D341Med (cell line): ENCODE results near the gene PFKM.

Source experiments
- DNase-seq: peaks from one replicate; pipeline ENCODE4 v3.0.0; 2012; ENCODE audit warnings: low spot score

PFKM gene

DNA sequence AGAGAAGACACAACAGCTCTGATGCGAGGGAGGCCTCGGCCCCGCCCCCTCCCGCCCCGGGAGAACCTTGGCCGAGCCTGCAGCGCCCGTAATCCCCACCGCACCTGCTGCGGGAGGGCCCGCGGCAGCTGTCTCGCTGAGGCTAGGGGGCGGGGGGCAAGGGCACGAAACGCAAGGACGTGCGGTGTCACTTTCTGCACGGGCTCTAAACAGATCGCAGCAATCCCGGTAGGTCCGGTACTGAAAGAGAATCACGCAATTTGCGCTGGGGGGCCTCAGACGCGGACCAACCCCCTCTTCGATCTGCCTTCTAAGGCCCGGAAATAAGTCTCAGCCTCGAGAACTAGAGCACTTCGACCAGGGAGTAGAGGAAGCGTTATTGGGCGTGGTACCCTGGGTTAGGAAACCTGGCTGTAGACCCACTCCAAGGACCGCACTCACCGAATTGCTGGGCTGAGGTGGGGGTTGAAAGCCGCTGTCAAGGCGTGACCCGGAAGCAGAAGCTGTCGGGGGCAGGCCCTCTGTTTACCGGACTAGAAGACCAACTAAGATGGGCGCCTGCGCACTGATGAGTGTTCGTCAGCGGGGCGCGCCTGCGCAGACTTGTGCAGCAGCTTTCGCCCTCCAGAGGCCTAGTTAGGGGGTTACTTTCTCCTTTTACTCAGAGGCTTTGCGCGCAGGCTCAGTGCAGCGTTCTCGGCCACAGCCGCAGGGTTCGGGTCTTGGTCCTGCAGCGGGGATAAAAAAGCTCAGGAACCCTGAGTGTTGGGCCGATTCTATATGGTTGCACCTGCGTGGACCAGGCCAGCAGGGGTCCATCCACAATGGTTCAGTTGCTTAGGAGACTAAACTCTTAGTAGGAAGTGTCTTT lies 38.1 kb downstream of the PFKM start, which contains the start of gene ASB8:
ASB8 (minus strand) TSS at position 498 of the 871 bp plus-strand sequence. CDS start 4,019 bp downstream, outside the sequence.
- DNase-seq, result peak; percentile 97

DNA sequence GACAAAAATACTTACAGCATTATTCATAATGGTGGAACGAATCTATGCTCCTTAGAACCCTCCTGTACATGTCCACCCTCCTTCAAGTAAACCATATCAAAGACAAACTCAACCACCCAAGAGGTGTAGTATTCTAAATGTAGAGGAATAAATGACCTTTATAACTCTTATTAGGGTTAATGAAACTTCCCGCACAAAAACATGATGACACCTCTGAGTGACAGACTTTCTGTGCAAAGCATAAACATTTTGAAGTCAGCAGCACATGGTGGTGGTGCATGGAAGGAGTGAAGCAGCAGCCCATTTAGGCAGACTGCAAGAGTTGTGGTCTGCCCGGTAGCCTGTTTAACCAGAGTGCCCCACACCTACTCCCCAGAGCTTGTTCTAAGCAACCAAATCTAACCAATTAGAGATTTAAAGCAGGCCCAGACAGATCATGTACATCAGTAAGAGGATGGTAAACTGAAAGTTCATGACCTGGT lies 38.8 kb downstream of the PFKM start:
- DNase-seq, result no peak

DNA sequence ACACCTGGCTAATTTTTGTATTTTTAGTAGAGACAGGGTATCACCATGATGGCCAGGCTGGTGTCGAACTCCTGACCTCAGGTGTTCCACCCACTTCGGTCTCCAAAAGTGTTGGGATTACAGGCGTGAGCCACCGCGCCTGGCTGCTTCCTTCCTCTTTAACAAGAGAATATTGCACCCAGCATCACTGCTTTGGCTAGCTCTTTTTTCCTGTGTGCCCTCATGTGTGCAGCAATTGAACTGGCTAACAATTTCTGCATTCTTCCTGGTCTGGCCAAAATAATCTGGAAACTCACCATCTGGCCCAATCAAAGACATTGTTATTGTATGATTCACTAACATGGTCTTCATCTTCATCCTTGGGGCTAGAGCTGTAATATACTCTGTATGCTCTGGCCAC lies 40.9 kb downstream of the PFKM start:
- no peak for DNase-seq

DNA sequence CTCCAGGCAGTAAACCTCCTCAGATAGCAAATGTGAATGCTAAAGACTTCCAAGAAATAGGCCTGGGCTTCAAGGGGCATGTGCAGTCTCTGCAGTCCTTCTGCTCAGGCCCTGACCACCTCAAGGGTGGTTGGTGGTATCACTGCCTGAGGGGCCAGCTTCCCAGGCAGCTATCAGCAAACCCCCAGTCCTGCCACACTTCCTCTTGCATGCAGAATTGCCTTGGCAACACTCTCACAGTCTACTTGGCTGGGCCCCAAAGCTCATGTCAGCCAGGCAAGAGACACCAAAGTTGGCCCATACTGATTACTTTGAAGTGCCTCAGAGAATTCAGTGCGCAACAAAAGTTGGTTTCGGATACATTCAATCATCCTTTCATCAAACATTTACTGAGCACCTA lies 41.6 kb downstream of the PFKM start:
- DNase-seq, result no peak

DNA sequence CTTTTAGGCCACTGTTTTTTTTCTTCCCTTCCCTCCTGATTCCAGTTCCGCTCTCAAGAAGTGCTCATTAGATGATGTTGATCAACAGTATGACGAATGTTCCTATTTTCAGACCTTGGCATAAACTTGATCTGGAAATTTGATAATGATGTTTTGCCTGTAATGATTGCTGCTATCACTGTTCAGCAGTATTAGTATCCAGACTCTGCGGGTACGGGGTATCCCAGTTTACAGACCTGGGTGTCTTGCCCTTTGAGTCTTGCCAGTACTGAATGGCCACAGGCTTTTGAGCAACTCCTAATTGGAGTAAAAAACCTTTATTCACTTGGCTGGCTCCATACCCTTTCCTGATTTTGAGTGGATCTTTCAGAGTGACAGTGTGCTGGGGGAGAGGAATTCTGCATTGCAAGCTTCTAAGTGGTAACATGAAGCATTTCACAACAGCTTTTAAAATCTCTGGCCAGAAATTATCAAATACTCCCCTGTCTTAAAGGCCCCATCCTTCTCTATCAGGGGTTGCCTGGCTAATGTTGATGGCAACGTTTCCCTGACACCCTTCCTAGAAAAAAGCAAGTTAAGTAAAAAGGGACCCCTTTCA lies 44.1 kb downstream of the PFKM start:
- DNase-seq, result no peak

DNA sequence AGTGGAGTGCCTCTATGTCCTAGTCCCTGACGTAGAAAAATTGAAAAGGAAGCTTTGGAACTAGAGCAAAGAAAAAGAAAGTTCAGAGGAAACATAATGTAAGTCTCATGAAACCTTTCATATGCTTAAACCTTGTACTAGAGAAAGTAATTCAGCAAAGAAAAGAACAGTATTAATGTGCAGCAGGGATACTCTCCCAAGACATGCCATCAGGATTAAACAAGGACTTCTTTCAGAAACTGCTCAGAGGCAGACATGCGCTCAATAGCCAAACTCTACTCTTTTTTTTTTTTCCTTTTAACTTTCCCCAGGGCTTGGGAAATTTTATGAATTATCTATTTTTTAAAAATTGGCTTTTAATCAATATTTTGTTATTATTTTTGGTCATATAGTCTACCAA lies 45.3 kb downstream of the PFKM start:
- no peak for DNase-seq

DNA sequence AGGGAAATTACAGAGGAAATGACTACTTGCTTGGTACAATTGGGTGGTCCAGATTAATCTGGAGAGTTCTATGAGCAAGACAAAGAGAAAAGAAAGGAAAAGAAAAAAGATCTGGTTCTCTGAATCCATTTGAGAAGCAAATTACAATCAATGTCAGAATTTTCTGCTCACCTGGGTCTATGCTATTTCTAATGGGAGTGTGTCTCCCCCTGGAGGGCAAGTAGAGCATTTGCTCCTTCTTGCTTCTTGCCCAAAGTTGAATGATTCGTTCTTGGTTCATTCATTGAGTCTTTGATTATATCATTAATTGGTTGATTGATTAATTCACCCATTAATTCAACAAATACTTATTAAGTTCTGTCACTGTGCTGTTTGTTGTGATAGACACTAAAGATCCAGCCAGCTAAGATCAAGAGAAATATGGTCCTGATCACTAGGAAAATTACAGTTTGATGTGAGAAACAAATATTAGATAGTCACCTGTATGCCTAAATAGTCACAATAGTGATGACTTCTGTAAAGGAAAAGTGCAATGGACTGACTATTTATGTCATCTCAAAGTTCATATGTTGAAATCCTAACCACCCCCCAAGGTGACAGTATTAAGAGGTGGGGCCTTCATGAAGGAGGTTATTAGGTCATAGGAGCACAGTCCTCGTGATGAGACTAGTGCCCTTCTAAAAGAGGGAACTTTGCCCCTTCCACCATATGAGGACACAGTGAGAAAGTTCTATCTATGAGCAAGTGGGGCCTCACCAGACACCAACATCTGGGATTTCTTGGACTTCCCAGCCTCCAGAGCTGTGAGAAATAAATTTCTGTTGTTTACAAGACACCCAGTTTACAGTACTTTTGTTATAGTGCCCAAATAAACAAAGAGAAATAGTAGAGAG lies 46.2 kb downstream of the PFKM start:
- DNase-seq, result peak; percentile 61

DNA sequence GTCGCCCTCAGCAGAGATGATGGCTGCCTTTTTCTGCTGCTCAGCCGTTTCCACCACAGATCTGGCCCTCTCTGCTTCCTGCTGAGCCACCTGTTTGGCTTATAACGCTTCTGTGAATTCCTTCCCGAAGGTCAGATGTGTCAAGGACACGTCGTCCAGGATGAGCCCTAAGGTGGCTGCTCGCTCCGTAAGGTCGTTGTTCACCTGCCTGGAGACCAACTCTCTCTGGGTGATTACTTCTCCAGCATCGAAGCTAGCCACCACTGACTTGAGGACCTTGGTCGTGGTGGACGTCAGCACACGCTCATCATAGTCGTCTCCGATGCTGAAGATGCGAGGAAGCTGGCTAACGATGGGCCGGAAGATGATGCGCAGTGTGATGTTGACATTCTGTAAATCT lies 49.8 kb downstream of the PFKM start:
- no peak for DNase-seq

DNA sequence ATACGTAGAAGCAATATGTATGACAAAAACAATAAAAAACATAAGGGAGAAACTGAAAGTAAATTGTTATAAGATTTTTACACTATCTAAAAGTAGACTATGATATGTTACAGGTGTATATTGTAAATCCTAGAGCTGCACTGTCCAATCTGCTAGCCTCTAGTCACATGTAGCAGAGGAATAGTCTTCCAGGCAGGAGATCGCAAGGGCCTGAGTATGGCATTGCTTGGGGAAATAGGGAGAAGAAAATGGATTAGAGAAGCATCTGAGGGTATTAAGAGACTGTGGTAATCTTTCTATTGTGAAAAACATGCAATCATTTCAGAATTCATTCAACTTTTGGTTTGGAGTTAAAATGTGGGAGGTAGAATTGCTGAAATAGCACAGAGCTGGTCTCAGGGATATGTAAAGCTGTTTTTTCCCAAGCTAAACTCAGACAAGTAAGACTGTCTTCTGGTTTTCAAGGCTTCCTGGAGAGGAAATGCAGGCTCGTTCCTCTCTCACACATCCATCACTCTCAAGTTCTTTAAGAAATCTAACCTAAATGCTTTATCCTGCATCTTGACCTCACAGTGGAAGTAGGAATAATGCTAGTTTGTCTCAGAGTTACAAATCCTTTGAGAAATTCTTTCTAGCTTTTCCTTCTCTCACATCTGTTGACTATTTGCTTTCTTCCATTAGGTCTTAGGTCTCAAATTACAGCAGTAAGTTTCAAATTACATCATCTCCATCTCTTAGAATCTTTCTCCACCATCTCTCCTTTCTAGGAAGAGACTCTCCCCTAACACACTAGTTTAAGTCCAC lies 56.7 kb downstream of the PFKM start:
- no peak for DNase-seq

DNA sequence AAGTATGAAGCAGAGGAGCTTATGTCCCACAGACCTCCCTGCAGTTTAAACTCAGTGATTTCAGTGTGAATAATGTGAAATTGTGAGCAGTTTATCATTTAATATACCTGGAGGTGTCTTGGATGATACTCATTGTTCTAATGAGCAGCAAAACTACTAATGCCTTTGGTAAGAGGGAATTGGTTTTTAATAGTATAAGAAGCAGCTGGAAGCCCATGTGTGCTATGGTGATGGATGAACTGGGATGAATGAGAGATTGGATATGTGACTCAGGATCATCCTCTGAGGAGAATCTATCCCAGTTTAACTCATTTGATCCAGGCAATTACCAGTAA lies 57.2 kb downstream of the PFKM start:
- no peak for DNase-seq

DNA sequence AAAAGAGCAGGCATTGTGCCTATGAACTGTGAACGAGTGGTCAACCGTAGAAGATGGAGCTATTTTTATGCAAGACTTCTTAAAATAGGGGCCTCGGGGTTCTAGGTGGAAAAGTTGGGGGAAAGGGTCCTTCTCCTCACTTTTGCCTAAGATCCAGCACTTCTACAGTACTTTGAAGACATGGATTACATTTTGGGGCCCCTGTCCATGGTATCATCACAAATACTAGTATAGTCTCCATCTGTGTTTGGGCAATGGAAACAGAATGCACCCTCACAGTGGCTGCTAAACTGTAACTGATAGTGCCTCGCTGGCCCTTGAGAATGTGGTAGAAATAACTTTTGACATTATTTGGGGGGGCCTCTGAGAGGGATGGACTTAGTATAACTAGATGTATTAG lies 58.8 kb downstream of the PFKM start:
- no peak for DNase-seq

DNA sequence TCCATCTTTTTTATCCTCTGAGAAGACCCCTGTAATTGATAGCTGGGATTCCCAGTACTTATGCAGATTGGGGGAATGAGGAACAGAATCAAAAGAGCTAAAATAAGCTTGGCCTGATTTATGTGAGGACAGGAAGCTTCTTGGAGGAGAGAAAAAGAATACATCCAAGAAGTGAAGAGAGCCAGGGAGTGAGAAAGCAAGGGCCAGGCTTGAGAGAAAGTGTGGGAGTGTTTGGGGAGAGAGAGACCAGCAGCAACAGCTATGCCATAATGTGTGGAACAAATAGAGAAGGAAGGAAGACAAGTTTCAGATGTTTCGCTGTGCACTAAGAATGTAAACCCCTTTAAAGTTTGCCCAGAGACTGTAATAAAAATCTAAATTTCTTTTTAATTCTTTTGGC lies 60.3 kb downstream of the PFKM start:
- DNase-seq, result no peak

DNA sequence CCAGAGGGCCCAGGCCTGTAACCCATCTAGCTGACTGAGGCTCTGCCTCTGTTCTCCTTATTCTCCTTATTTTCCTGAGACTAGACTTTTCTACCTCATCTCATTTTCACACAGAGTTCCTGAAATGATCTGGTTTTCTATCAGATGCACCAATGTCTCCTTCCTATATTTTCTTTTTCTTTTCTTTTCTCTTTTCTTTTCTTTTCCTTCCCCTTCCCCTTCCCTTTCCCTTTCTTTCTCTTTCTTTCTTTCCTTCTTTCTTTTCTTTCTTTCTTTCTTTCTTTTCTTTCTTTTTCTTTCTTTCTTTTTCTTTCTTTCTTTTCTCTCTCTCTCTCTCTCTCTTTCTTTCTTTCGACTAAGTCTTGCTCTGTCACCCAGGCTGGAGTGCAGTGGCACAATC lies 61.3 kb downstream of the PFKM start:
- DNase-seq, result no peak

DNA sequence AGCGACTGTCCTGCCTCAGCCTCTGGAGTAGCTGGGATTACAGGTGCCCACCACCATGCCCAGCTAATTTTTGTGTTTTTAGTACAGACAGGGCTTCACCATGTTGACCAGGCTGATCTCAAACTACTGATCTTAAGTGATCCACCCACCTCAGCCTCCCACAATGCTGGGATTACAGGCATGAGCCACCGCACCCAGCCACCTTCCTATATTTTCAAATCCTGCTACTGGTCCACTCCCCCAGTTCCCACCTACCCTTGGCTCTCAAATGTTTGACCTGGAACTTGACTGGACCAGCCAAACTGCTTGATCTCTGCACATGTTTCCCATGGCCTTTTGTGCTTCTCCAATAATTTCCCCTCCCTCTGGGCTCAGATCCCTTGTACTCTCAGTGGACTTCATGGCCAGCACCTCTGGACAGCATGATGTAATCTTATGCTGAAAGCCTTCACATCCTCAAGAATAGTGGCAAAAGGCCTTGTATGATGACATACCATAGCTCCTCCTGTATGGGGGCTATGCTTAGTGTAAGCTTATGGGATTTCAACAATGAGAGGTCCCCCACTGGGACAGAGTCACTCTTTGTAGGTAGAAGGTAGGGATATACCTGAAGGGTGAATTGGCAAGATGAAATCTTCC lies 61.8 kb downstream of the PFKM start:
- no peak for DNase-seq

DNA sequence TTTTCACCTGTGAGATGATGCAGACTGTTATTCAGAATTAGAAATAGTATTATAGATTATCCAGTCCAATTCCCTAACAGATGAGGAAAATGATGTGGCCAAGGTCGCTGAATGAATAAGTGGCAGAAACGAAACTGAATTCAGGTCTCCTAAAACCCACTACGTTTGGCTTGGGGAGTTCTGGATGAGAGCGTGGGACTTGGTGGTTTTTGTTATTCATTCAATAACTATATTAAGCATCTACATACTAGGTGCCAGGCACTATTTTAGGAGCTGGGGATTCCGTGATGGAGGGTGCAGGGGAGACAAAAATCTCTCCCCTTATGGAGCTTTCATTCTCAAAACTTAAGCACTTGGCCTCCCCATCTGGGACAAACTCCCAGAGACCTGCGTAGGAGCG lies 63.5 kb downstream of the PFKM start:
- no peak for DNase-seq

DNA sequence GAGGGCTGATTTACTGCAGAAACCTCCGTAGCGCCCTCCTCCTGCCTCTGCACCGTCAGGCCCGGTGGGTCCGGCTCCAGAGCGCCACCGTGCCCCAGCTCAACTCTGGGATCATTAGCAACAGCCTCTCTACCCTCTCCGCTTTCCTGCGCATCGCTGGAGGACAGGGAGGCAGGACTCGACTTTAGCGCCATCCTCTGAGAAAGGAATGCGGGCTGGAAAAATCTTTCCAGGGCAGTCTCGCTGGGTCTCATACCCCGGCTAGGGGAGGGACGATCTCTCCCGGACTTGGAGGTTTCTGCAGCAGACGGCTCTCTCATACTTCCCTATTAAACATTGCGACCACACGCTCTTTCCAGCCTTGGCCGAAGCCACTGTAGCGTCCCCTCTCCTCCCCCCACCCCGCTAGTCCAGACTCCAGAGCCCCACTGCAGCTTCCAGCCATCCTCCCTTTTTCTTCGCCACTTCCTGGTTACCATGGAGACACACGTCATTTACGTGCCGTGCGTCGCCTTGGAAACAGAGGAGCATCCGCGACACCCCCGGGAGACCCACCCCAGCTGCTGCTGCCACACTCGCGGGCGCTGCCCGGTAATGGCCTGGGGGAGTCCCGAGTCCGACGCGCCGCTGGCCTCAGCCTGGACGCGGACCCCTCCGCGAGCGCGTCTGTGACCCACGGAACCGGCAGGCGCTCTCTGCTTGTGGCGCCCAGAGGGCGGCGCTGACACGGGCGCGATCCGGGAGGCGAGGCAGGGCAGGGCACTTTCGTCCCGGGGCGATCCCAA lies 64.1 kb downstream of the PFKM start, which contains the start of gene CCDC184:
CCDC184 (plus strand) TSS at position 554 of the 785 bp plus-strand sequence. CDS start 479 bp downstream, outside the sequence.
- peak; percentile 71 for DNase-seq

DNA sequence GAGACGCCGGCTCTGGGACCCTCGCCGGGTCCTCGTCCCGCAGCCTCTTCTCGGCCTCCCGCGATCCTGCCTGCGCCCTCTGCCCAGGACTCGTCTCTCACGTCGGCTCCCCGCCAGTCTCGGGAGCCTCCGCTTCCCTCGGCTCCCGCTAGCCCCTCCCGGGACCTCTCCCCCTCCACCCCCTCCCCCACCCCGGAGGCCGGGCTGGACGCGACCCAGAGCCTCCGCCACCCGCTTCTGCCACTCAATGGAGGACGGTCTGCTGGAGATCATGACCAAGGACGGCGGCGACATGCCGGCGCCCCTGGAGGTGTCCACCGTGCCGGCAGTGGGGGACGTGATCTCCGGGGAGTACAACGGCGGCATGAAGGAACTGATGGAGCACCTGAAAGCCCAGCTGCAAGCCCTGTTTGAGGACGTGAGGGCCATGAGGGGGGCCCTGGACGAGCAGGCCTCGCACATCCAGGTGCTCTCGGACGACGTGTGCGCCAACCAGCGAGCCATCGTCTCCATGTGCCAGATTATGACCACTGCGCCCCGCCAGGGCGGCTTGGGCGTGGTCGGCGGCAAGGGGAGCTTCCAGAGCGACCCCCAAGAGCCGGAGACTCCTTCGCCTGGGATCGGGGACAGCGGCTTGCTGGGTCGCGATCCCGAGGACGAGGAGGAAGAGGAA lies 64.8 kb downstream of the PFKM start:
- DNase-seq, result no peak

DNA sequence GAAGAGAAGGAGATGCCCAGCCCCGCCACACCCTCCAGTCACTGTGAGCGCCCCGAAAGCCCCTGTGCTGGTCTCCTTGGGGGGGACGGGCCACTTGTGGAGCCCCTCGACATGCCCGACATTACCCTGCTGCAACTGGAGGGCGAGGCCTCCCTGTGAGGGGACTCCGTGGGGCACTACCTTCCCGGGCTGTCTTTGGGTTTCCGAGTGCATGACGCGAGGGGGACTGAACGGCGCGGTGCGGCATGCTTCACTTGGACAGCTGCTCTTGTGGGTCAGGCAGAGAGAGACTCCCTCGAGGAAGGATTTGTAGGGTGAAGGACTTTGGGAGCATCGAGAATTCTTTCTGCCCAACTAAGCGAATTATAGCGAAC lies 65.4 kb downstream of the PFKM start:
- DNase-seq, result no peak

DNA sequence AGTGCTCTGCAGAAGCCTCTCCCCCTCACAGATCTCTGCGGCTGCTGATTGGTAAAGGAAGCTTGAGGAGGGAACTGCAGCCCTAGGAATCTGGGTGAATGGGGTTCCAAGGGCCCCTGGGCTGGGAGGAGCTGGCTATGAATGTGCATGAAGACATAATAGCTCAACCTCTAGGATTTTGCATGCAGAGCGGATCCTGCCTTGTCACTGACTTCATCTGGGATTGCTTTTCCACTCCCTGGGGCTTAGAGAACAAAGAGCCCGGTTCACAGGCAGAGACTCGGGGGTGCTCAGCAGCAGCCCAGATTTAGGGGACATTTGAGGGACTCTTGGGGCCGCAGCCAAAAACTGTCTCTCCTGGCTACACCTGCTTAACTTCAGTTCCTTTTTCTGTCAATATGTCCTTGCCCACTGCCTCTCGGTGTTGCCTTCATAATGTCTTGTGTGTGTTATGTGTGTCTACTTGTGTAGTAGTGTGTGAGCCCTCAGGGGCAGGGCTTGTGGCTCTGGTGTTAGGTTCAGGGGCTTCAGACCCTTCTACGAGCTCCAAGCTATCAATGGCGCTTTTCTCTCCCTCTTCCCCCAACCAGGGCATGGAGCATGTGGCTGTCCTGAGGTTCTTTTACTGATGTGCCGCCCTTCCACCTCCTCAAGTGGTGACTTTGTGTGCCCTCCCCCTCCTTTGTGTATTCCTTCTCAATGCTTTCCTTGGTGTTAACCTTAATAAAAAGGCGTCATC lies 66.2 kb downstream of the PFKM start:
- no peak for DNase-seq
